Esophagus mucosa (tissue), 1 donor: ENCODE results near the gene SAMHD1. TPM values are rescaled to one million over a fixed set of nuclear protein-coding genes. Genes with fewer than 3 reads are reported as not detected.

Experiments
- ATAC-seq: fragments of 200-7000 bp; cut with Tn5 transposase; one replicate; pipeline ENCODE4 v1.9.1; 2020
- total RNA-seq: library from RNA; stranded (reverse); gene quantifications from one replicate; pipeline ENCODE4 v1.2.4, GENCODE V29; 2023
- donor health status: DM: yes; HTN: yes; CAD: no.

Gene SAMHD1
- total RNA-seq, 1 donor from 2014 or later: 23.9 TPM

- no peak for ATAC-seq
Measured at GRCh38 chr20:36871640-36872570, 79.6 kb downstream of the SAMHD1 start.

GRCh38 chr20:36866681-36867495 is 84.6 kb downstream of the SAMHD1 start:
- ATAC-seq: no peak

DNA sequence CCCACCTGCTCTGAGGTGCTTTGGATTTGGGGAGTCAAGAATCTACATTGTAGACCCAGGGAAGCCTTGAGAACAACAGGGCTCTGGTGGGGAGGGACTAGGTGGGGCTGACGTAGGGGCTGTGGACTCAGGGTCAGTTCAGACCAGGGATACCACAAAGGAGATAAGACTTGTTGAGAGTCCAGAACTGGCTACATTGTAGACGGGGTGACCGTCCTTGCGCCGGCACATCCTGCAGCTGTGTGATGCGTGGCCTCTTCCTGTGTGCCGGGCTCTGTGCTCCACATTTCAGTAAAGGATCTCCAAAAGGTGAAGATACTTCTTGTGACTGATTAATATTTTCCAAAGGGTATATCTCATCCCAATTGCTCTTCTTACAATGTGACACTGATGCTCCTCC is 85.3 kb downstream of the SAMHD1 start:
- no peak for ATAC-seq

DNA sequence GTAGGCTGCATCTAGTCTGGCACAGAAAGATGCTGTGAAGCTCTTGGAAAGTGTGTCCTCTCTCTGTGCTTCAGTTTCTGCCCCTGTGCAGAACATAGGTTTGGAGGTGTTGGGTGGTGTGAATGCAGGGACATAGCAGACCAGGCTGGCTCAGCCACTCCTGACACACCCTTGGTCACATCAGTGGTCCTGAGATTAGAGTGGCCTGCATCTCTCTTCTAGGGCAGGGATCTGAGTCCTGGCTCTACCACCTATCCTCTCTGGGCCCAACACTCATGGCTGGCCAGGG is 85.7 kb downstream of the SAMHD1 start:
- no peak for ATAC-seq

DNA sequence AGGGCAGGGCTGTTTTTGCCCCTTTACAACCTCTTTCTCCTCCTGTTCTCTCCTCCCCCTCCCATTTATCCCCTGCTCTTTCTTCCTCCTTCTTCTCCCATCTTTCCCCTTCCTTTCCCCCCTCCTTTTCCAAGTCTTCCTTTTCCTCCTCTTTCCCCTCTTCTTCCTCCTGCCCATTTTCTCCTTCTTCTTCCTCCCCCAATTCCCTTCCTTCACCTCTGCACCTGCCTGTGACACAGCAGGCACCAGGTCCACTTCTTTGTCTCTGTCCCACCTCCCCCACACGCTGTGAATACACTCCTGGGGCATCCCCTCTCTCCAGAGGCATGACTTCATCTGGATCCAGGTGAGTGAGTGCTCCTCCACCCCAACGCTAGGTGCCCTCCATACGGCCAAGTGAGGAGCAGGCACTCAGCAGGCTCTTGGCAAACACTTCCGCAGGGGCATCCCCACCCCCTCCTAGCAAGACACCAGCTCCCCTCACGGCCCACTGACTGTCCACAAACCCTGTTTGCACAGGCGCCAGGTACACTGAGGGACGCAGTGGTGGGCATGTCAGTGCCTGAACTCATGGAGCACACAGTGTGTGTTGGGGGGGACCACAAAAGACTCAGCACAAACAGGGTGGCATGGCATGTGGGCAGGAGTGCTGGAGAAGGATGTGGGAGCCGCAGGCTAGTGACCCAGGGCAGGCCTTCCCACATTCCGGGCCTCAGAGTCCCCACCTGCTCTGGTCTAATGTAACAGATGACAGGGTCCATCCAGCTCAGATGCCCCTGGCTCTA is 86.2 kb downstream of the SAMHD1 start:
- no peak for ATAC-seq

DNA sequence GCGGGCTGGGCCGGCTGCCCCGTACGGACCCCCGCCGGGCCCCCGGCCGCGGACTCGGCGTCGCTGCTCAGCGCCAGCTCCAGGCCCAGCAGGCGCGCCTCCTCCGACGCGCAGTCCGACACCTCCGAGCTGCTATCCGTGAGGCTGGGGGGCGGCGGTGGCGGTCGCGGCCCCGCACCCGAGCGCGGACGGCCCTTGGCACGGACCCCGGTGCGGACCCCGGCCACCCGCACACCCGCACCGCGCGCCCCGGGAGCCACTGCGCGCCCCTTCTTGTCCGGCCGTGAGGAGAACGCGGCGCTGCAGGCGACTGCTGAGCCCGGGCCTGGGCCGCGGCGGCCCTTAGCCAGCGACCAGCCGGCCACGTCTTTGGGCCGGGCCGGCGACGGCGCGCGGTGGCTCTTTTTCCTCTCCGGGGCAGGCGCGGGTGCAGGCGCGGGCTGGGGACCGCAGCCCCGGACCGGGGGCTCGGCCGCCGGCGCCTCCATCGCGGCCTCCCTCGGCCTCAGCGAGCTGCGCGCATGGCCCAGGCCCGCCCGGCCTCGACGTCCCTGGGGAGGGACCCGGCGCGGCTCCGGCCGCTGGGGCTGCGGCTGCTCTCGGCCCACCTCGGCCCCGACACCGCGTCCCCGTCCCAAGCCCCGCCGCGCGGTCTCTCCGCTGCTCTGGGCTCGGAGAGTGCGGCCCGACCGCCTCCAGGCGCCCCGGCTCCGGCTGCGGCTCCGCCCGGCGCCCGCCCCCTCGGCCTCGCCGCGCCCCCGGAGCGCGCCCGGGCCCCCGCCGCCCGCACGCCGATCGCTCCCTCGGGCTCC is 88.4 kb downstream of the SAMHD1 start:
- ATAC-seq: no peak

DNA sequence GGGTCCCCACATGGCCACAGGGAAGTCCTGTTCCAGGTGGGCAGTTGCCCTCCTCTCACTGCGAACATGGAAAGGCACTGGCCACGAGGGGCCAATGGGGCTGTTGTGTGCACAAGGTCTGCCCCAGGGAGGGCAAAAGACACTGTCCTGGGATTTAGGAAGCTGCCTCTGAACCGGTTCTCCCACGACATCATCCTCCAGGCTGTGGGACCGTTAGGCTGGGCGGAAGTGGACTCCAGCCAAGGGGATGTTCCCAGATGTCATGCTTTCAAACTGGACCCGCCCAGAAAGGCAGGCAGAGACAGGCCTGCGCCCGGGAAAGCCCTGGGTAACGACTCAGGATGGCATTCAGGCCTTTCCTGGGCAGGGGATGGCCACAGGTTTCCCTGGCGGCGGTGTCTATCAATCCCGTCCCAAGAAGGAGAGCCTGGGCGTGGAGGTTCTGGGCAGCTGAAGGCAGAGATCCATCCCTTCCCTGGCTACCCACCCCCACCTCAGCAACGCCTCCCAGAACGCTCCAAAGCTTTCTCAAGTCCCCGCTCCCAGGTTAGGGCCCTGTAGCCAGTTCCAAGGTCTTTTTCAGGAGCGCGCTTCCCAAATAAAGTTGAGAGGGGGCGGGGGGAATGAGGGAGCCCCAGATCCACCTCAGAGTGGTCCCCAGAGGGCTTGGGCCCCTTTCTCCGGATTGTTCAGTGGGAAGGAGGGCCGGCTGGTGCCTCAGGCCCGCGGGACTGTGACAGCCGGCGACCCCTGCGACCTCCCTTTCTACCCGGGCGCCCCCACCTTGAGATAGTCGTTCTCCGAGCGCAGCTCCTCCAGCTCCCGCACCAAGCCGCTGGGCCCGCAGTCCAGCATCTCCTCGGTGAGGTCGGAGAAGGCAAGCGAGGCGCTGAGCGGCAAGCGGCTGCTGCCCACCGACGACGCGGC is 89.4 kb downstream of the SAMHD1 start:
- peak; percentile 81 for ATAC-seq

DNA sequence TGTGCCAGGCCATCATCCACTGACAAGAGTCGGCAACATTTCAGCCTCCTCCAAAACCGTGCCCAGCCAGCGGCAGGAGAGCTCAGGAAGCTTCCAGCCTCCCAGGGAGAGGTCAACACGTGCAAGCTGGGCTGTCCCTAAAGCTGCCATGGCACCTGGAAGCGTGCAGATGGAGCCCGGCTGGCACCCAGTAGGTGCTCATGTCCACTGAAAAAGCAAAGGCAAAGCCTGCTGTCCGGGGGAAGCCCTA is 90.0 kb downstream of the SAMHD1 start:
- no peak for ATAC-seq

DNA sequence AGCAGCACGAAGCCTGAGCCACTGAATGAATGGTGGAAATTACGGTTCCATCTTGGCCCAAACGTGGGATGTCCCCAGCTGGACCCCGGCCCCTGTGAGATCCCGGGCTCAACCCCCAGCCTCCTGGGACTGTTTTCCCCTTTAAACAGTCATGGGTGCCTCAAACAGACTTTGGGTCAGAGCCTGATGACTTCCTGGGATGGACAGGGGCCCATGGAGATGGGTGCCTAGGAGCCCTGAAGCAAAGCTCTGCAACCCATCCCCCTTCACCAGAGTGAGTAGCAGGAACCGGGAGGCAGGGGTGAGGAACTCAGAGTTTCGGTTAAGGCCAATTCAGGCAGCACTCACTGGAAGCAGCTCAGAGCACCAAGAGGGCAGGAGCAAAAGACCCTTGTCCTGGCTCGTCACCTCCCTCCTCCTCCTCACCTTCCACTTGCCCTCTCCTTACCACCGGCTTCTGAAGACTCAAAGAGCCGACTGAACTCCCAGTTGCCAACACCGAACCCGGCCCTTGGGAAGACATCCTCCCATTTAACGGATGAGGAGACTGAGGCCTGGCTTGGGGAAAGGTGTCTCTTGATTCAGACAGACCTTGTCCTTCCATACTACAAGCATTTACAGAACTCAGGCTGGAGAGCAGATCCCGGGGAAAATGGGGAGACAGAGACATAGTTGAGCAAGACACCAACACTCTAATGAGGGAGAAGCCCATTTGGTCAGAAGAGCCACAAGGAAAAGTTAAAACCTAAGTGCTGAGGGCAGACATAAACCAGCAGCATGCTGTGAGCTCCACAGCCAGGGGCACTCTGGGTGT is 90.5 kb downstream of the SAMHD1 start:
- ATAC-seq: no peak

GRCh38 chr20:36860339-36860738 is 91.2 kb downstream of the SAMHD1 start:
- no peak for ATAC-seq

DNA sequence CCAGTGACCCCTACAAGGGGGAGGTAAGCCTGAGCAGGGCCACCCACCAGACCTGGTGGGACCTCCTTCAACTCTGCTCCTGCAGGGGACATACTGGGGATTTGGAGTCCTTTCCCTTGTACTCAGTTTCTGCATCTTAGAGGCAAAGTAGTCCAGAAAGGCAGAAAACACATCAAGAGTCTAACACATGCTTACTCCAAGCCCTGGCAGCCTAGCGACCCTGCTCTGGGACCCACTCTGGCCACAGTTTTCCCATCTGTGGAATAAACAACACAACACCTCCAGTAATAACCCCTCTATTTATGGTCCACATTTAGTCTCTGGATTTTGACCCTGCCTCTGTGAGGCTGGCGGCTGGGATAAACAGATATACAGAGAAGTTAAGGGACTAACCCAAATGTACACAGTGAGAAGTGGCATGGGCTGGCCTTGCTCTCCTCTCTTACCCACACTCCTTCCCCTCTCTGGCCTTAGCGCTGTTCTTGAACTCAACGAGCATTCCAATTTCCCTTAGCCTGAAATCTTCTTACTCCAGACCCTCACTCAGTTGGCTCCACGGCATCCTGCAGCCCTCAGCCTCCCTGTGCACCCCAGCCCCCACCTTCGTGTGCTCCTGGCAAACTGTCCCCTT is 91.7 kb downstream of the SAMHD1 start:
- no peak for ATAC-seq

DNA sequence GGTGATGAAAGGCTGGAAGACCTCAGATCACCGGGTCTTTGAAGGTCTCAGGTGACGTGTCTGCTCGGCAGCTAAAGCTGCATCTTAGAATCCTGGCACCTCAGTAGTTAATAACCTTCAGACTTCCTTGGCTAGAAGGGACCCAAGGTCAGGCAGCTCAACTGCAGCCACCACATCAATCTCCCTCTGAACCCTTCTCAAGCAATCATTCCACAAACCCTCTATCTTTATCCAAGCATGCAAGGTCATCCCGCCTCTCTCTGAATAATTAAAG is 92.3 kb downstream of the SAMHD1 start:
- ATAC-seq: no peak

GRCh38 chr20:36856691-36857635 is 94.5 kb downstream of the SAMHD1 start:
- no peak for ATAC-seq

- no peak for ATAC-seq
Measured at GRCh38 chr20:36856195-36856594, 95.3 kb downstream of the SAMHD1 start.

GRCh38 chr20:36855241-36855657 is 96.3 kb downstream of the SAMHD1 start:
- peak; percentile 1 for ATAC-seq

GRCh38 chr20:36854348-36855240 is 96.9 kb downstream of the SAMHD1 start:
- peak; percentile 69 for ATAC-seq

DNA sequence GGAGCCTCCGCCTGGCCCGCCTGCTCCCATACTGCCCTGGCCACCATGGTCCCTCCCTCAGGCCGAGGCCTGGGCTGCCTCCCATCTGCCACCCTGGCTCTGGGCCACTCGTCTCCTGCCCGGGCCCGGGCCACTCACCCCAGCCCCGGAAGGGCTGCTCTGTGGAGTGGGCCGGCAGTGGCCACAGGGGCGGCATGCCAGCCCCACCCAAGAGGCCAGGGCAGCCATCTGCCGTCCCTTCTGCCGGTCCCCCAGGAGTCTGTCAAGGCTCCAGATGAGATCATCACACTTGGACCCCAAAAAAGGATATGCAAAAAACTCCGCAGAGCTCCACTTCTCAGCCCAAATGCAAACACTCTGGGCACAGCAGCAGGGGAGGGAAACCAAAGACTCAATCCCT is 99.3 kb downstream of the SAMHD1 start:
- no peak for ATAC-seq

DNA sequence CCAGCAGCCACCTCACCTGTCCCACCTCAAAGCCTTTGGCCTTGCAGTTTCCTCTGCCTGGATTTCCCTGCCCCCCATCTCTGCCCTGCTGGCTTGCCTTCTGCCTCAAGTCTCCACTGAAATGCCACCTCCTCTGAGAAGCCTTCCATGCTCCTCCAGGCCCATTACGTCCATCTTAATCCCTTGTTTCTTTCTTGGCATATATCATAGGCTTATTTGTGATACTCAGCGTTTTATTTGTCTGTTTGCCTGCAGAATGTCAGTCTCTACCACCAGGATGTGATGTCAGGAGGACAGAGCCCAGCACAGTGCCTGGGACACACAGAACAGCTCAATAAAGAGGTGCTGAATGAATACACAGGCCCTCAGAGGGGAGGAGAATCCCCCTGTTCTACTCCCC is 100.0 kb downstream of the SAMHD1 start:
- ATAC-seq: no peak
